HCT116 (cell line): ENCODE data around the gene CAMK2A.

ENCODE experiments used
- EZH2 ChIP-seq: fragments of 200-600 bp; sonication (generic); IDR thresholded peaks from 2 replicates; pipeline ENCODE4 v1.6.1; 2017; ENCODE audit warnings: antibody characterized with exemption, mixed run types
- TF ChIP-seq, protein P1 (sequence below), 3 experiments: fragments of 200-600 bp in 1 of 3; sonication (generic) in 1 of 3; IDR thresholded peaks in 2 of 3; conservative IDR thresholded peaks in 1 of 3; 2 replicates each; pipeline ENCODE4 v1.5.1; 2012 to 2017; ENCODE audit warnings: low read depth in 2 of 3, low read length in 2 of 3, antibody characterized with exemption in 1 of 3, borderline replicate concordance in 1 of 3, control low read depth in 1 of 3, mild to moderate bottlenecking in 1 of 3, mixed read lengths in 1 of 3, mixed run types in 1 of 3, moderate library complexity in 1 of 3; ENCODE audit not compliant: insufficient read depth in 1 of 3

DNA sequence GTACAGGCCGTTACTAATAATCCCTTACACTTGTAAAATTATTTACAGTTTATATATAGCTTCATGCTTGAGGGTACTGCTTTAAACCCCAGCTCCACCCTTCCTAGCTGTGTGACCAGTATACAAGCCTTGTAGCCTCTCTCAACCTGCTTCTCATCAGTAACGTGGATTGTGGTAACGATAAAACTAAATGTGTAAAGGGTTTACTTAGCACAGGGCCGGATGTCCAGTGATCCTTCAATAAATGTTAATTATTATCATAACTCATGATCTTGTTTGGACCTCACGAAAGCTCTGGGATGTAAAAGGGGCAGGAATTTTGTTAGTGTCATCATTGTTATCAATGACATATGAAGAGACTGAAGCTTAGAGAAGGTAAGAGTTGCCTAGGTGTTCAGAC lies 20.7 kb upstream of the CAMK2A start:
- no peak for TF ChIP-seq EZH2
- TF ChIP-seq, protein P1, sequence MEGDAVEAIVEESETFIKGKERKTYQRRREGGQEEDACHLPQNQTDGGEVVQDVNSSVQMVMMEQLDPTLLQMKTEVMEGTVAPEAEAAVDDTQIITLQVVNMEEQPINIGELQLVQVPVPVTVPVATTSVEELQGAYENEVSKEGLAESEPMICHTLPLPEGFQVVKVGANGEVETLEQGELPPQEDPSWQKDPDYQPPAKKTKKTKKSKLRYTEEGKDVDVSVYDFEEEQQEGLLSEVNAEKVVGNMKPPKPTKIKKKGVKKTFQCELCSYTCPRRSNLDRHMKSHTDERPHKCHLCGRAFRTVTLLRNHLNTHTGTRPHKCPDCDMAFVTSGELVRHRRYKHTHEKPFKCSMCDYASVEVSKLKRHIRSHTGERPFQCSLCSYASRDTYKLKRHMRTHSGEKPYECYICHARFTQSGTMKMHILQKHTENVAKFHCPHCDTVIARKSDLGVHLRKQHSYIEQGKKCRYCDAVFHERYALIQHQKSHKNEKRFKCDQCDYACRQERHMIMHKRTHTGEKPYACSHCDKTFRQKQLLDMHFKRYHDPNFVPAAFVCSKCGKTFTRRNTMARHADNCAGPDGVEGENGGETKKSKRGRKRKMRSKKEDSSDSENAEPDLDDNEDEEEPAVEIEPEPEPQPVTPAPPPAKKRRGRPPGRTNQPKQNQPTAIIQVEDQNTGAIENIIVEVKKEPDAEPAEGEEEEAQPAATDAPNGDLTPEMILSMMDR (IDR thresholded peaks at IDR 0.05 in 2 of 3, conservative IDR thresholded peaks at IDR 0.05 in 1 of 3; ENCODE audit: borderline replicate concordance in 1 of 3, insufficient read depth in 1 of 3, low read depth in 2 of 3, low read length in 2 of 3), result no peak
